Epidermal melanocyte (primary cell): Measurements from ENCODE around the gene FAS.
A peak's percentile ranks its signal among the peaks of the same experiment; 100 is the strongest.

Source experiments
- DNase-seq: peaks from one replicate; pipeline ENCODE4 v3.0.0; 2011; ENCODE audit warnings: low spot score; ENCODE audit not compliant: insufficient read length

FAS gene

DNA sequence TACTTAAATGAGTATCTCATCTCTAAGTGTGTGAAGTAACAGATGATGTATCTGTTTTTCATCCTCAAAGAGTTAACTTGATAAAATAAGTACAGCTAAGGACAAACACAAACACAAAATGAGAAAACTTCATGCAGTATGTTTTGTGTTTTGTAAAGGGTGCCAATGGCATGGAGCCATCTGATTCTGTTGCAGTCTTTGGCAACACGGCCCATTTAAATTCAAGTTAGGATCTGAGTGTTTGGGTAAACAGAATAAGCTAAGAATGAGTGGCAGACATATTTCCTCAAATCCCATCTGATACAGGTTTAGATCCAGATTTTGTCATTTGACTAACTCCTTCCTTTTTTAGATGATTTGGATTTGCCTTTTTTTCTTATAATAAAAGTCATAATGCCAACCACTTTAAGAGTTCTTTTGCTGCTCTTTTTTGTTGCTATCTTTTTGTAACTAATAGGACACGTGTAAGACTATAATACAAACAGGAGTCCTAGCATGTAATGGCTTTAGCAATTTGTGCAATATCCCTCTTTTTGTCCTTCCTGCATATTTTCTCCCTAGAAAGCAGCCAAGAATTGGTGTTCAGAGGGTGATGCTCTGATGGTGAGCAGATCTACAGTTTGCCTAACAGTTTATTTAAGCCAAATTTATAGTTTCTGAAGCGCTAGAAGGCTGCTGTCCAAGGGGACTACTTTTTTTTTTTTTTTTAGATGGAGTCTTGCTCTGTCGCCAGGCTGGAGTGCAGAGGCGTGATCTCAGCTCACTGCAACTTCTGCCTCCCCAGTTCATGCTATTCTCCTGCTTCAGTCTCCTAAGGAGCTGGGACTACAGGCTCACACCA lies 19.2 kb upstream of the FAS start:
- no peak for DNase-seq

DNA sequence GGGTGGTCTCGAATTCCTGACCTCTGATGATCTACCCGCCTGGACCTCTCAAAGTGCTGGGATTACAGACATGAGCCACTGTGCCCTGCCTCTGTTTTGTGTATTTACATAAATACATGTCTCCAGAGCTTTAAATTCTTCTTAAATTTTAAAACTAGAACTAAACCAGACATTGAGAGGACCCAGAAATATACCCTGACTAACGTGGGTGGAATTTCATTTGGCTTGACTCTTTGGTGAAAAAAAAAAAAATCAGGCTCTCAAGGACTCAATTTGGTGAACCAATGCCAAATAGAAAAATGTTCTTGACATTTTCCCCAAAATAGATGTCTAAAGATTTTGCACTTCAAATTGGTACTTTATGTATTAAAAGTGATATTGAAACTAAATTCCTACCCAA lies 16.6 kb upstream of the FAS start:
- no peak for DNase-seq

DNA sequence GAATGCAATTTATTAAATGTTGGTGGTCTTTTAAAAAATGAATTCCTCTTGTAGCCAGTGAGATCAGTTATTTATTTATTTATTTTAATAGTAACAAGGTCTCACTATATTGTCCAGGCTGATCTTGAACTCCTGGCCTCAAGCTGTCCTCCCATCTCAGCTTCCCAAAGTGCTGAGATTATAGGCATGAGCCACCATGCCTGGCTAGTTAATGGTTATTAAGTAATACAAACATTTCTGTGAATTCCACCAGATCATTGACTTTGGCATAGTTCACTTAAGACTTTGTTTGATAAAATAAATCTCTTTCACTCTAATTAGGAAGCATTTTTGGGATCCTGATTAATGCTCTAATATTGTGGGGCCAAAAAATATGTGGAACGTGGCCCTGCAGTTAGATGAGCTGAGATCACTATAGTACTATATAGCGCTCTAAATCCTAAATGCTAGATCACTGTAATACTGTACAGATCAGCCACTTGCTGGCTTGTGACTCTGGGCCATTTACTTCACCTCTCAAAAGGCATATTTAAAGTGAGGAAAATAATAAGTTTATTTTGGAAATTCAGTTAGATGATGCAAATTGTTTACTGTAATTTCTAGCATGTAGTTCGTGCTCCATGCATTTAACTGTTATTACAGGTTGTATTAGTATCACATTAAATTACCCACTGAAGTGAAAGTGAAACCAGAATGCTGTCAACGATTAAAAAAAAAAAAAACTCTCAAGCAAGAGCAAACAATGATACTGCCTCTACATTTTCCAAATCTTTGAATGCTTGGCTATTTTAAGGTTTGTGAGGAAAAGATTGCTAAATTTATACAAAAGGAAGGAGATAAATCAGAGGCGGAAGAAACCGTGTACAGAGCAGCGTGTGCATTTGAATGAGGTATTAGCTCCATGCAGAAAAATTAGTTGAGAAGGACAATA lies 15.9 kb upstream of the FAS start:
- DNase-seq: no peak

DNA sequence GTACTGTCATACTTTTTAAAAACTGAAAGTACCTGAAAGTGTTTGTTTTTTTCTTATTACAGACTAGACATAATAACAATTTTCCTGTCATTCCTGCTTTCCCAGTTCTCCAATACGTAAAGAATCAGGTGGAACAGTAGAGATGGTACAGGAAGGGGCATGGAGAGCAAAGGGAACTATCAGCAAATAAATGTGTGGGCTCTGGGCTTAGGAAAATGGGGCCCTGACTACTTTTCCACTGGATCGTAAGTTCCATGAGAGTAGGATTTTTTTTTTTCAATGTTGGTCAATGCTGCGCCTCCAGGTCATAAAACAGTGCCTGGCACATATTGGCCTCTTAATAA lies 15.2 kb upstream of the FAS start:
- no peak for DNase-seq

DNA sequence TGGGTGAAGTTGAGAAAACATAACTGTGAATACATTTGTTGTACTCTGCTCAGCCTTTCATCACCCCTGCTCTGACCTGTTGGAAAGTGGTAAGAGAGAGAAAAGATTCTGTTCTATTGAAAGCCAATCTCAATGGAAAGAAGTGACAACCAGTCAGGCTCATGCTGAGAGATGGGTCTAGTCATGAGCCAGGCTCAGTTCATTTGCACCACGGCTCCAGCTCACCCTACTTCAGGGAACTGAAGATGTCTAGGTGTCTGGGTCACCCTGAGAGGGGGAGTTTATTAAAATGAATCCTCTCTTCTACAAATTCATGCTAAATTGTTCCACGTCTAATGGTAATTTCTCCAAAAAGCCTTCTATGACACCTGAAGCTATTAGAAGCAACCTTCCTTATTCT lies 12.1 kb upstream of the FAS start:
- DNase-seq: no peak

DNA sequence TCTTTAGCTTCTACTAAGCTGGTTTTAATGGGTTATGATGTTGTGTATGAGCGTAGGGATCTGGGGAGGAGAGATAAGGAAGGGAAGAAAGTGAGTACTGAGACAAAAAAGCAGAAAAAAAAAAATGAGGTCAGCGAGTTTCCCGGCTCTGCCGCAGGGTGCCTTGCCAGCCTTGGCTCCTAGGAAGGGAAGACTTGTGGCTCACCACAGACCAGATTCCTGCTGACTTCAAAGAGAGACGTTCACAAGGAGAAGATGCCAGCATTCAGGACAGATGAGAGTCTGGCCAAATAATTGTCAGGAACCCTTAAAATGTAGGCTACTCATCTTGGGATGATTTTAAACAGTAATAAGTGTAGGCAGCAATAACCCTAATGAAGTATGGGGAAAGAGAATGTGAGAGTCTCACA lies 11.4 kb upstream of the FAS start:
- DNase-seq: peak; percentile 58

DNA sequence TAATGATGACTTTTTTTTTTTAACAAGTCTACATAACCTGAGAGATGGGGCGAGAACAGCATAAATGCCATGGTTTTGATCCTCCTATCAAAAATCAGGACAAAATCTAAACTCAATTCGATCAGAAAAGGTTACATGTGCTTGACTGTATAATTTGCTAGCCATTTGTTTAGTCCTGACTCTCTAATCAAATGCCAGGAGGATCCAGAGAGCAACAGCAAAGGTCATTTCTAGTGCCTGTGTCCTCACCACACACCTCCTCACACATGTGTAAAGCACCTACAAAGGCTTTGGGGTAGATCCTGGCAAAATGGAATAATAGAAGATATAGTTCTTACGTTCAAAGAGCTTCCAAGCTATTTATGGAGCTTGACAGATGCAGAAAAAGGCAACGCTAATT lies 11.0 kb upstream of the FAS start:
- no peak for DNase-seq

DNA sequence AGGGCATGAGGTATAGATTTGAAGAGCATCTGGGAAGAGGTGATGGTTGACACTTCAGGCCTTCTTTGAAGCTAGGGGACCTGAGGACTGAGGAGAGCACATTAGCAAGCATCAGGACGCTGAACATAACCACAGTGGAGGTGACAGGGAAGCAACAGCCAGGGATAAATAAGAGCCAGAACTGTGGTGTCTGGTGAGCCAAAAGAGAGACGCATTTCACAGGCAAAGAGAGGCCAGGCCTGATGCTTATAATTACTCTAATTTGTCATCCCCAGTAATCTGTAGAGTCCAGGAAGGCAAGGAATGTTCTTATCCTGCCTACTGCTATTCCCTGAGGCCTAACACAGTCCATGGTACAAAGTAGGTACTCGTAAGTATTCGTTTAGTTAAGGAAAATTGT lies 10.4 kb upstream of the FAS start:
- DNase-seq: no peak

DNA sequence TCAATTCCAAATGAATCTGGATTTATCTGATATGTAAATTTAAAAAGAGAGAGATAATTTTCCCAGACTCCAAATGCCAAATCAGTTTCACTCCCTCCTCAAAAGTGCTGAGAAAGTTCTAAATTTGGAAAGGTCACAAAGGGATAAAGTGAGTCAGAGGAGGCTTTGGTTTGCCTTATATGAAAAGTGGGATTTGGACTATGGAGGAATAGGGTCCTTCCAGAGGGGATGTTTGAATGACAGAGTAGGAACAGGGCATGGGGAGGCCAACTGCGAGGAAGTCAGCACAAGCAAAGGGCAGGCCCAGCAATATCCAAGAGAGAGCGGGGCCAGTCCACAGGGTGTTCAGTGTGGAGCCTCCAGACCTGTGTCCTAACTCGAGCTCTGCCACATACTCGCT lies 9.8 kb upstream of the FAS start:
- DNase-seq: no peak

DNA sequence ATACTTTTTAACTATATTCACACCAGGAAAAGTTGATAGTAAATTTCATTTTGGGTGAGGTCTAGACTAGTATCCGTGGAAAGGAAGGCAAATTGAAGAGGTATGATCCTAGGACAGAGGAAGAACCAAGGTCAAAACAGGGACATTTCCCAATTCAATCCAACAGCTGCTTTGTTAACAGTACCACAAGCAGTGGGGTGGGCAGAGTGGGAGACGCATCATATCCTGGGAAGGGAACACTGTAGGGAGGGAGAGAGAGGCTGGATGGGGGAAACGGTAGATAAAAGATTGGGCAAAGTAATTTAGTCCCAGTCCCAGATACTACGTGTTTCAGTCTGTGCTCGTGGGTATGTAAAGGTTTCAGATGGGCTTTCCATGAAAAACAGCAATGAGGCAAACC lies 9.2 kb upstream of the FAS start:
- no peak for DNase-seq

DNA sequence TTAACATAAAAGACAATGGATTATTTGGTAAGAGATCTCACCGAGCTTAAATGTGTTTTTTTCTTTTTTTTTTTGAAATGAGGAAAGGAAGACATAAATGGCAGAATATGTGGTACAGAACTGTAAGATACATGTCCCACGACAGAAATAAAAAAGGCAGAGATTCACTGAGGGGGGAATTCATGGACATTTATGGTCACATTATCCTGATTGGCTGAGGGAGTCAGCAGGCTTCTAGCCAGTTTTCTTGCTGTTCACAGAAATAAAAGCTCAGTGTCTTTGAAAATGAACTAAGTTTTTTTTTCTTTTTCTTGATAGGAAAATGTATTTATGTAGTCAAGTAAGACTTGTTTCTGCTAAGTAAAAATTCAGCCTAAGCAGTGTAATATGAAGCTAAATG lies 8.2 kb upstream of the FAS start:
- no peak for DNase-seq

DNA sequence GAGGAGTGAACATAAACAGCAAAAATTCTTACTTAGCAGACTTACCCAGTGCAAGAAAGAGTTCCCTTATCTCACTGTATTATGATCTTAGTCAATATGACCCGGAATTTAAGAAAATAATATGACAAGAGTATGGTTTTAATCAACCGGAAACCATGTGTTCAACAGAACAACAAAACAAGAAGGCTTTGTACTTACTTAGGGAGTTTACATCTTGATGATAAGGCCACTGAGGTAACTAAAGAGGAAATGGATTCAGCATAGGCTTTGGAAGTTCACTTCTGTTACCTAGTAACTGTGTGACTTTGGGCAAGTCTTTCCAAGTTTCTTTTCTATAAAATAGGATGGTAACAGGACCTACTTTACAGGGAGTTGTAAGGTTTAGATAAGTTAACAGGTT lies 7.4 kb upstream of the FAS start:
- DNase-seq: no peak

DNA sequence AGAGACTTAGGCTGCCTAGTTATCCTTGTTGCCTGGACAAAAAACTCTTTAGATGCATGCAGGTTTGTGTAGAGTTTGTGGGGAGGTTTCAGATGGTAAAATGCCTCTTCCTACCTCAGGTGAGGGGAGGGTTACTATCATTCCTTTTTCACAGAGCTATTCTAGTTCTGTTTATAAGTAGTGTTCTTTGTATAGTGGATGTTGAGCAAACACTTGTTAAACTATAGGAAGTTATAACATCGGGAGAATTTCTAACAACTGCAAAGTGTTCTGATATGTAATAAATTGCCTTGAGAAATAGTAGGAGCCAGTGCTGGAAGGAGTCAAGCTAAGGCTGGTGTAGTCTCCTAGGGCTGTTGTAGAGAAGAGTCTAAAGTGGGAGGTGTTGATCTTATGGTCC lies 6.7 kb upstream of the FAS start:
- DNase-seq: no peak

DNA sequence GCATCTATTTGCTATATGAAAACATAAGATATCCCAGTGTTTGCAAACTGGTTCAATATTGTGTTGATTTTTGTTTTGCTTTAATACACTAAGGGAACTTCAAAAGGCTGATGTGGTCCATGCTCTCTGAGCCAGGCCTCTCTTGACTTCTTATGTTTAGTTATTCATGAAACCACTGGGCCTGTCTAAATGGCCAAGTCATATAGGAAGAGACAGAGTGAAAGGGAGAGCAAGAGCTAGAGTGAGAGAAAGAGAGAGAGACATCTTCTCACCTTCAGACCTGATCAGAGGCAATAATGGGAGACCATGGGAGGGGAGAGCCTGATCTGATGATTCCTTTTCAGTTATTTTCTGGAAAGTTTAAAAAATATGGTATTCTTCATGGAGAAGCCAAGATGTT lies 6.1 kb upstream of the FAS start:
- no peak for DNase-seq

DNA sequence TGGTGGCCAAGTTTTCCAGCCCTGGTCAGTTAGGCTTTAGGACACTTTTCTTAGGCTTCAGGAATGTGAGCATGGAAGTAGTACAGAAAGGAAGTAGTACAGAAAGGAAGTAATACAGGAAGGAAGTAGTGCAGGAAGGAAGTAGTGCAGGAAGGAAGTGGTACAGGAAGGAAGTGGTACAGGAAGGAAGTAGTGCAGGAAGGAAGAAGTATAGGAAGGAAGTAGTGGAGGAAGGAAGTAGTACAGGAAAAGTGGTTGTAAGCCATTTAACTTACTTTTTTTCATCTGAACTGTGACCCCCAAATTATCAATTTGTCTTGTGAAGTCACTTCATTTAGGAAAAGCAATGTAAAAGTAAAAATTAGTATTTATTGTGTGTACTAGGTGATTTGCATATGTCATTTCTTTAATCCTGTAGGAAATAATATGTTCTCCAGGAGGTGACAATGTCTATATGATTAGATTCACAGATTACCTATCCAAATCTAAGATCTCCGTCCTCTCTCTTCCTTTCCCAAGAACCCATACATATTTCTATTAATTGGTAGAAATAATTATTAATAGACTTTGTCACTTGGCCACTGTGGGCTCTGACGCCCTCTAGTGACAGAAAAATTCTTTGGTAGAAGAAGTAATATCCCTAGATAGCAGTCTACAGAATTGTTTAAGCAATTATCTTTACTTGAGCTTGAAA lies 3.9 kb upstream of the FAS start:
- no peak for DNase-seq

DNA sequence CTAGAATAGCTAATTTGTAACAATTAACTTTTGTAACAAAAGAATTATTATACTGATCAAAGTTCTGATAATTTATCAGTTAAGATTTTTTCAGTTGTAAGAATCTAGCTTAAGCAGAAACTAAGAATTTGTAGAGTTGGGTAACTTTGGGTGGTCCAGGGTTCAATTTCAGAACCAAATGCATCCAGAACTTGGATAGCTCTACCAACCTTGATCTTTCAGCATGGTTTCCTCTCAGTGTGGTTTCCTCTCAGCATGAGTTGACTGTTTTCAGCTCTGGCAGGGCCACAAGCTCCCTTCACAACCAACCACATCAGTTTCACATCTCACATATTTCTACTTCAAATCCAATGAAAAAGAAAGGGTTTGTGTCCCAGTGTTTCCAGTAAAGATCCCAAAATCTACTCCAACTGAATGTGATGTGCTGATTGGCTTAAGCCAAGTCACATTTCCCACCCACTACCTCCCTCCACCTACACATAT lies 3.3 kb upstream of the FAS start:
- DNase-seq: no peak

DNA sequence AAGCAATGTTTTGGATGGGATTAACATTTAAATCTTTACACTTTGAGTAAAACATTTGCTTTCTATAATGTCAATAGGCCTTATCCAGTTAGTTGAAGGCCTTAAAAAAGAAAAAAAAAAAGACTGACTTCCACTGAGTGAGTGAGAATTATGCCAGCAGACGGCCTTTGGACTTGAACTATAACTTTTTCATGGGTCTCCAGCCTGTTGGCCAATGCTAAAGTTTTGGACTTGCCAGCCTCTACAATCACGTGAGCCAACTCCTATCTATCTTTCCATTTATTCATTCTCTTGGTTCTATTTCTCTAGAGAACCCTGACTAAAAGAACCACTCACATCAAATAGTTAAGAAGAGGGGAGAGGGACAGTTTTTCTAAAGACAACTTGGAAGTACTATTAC lies 2.8 kb upstream of the FAS start:
- DNase-seq: no peak

DNA sequence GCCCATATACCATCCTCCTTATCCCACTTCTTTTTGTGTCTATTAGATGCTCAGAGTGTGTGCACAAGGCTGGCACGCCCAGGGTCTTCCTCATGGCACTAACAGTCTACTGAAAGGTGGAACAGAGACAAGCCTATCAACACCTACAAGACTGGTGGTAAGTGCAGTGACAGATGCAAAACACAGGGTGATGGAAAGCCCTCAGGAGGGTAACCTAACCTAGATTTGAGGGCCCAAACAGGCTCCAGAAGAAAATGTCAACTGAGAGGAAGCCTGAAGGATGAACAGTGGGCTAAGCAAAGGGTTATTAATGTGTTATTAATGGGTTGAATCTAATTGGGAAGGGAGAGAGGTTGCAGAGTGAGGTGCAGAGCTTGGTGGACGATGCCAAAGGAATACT lies 1.2 kb upstream of the FAS start:
- DNase-seq: no peak

DNA sequence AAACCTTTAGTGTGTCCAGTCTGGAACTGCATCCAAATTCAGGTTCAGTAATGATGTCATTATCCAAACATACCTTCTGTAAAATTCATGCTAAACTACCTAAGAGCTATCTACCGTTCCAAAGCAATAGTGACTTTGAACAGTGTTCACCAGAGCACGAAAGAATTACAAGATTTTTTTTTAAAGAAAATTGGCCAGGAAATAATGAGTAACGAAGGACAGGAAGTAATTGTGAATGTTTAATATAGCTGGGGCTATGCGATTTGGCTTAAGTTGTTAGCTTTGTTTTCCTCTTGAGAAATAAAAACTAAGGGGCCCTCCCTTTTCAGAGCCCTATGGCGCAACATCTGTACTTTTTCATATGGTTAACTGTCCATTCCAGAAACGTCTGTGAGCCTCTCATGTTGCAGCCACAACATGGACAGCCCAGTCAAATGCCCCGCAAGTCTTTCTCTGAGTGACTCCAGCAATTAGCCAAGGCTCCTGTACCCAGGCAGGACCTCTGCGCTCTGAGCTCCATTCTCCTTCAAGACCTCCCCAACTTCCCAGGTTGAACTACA lies 694 bp upstream of the FAS start:
- DNase-seq: peak; percentile 50

DNA sequence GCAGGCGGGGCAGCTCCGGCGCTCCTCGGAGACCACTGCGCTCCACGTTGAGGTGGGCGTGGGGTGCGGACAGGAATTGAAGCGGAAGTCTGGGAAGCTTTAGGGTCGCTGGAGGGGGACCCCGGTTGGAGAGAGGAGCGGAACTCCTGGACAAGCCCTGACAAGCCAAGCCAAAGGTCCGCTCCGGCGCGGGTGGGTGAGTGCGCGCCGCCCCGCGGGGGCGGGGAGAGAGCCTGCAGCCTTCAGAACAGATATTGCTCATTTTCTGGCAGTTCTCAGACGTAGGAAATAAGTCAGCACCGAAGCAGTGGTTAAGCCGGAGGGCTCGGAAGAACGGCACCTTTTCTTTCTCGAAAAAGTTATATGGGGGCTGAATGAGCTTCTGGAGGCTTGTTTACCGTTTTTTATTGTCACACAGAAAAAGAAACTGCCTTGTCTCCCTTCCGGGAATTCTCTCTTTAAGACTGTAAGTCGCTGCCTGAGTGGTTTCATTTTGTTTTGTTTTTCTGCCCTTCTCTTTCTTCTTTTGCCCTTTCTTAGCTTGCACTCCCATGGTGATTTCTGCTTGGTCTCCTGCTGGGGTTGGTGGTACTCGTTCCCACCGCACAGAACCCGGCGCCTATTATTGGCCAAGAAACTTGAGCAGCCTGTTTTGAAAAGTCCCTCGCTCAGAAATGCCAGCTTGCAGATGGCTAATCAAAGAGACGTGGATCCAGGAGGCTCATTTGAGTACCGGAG lies 732 bp downstream of the FAS start:
- no peak for DNase-seq

DNA sequence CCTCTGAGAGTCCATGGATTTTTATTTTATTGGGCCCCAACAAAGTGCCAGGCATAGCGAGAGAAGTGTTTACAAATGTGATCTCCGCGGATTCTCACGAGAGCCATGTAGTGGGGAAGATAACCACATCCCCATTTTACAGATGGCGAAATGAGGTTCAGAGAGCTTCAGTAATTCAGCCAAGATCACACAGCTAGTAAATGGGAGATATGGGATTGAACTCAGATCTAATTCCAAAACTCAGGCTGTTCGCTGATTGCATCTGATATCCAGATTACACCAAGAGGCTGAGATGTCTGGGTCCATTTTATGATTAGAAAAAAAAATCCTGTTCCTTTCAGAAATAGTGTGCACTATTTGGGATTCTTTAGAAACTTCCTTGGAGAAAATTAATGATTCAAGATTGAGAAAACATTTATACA lies 1.3 kb downstream of the FAS start:
- DNase-seq: no peak
